Stomach (tissue), 9 donors: ENCODE results near the gene NUB1. TPM values are rescaled to one million over a fixed set of nuclear protein-coding genes. Genes with fewer than 3 reads are reported as not detected.

Experiments used
- DNase-seq, 2 donors: peaks; one replicate each; pipeline versions ENCODE4 v3.0.0 to v3.0.0-alpha.2; 2013 to 2019
- H3K27ac ChIP-seq, 5 donors: fragments of 200-600 bp in 4 of 5; sonication (generic) in 4 of 5; one replicate each; pipeline ENCODE4 v1.5.1; 2013 to 2019; ENCODE audit warnings: mild to moderate bottlenecking in 1 of 5, moderate library complexity in 1 of 5
- H3K27me3 ChIP-seq, 3 donors: fragments of 200-600 bp; sonication (generic); one replicate each; pipeline ENCODE4 v1.5.1; 2017 to 2019; ENCODE audit warnings: mixed run types in 1 of 3
- H3K36me3 ChIP-seq, 4 donors: fragments of 200-600 bp; sonication (generic); 1 replicate in 3 of 4; 2 replicates in 1 of 4; pipeline ENCODE4 v1.5.1; 2016 to 2019
- H3K4me1 ChIP-seq, 4 donors: fragments of 200-600 bp; sonication (generic); one replicate each; pipeline ENCODE4 v1.5.1; 2016 to 2019
- H3K4me3 ChIP-seq, 4 donors: fragments of 200-600 bp; sonication (generic) in 3 of 4; one replicate each; pipeline ENCODE4 v1.5.1; 2016 to 2019; ENCODE audit warnings: mild to moderate bottlenecking in 1 of 4
- H3K9me3 ChIP-seq, 4 donors: fragments of 200-600 bp; sonication (generic); one replicate each; pipeline ENCODE4 v1.5.1; 2016 to 2019
- CTCF ChIP-seq, 7 experiments: fragments of 450-650 bp in 4 of 7; fragments of 200-600 bp in 3 of 7; sonication (generic) in 3 of 7; IDR thresholded peaks; one replicate each; pipeline ENCODE4 v1.5.1; 2016 to 2019; ENCODE audit warnings: antibody characterized with exemption in 7 of 7, control low read depth in 2 of 7, mild to moderate bottlenecking in 1 of 7
- EP300 ChIP-seq: sonication (generic); formaldehyde crosslinking; IDR thresholded peaks from one replicate; pipeline ENCODE4 v1.6.1; 2017; ENCODE audit warnings: antibody characterized with exemption
- POLR2A ChIP-seq, 4 donors: fragments of 450-650 bp; IDR thresholded peaks; one replicate each; pipeline ENCODE4 v1.6.1; 2016; ENCODE audit warnings: antibody characterized with exemption in 4 of 4, control low read depth in 2 of 4, mild to moderate bottlenecking in 1 of 4, moderate library complexity in 1 of 4
- POLR2AphosphoS5 ChIP-seq, 3 donors: sonication (generic); formaldehyde crosslinking; IDR thresholded peaks; one replicate each; pipeline ENCODE4 v1.6.1; 2016; ENCODE audit warnings: antibody characterized with exemption in 3 of 3
- WGBS, 5 donors: extraction: QIAGEN DNeasy Blood & Tissue Kit in 3 of 5; methylation state at CpG; one replicate each; pipeline versions ENCODE4 v1.1.5 to v1.1.7; 2013 to 2018; 5-methylcytosine and 5-hydroxymethylcytosine counted together
- intact Hi-C: fragments of 100-400 bp; cut with DNase I; formaldehyde crosslinking; loops from one replicate; pipeline ENCODE4 v1.15.1; 2023; ENCODE audit warnings: low total_unique reads
- polyA plus RNA-seq, 3 donors: library from polyadenylated mRNA; stranded (reverse); fragments of 200-250 nt; gene quantifications; one replicate each; pipeline ENCODE4 v1.2.3, GENCODE V29; 2013
- total RNA-seq, 5 donors: library from RNA; depleted of rRNA; stranded (reverse); fragments of >200 nt; gene quantifications; one replicate each; pipeline versions ENCODE4 v1.1.0 to v1.2.3, GENCODE V29; 2014 to 2016
- donor health status: healthy with polysubstance abuse.
- donor health status: Bipolar disorder and iron deficiency.
- donor health status: healthy.

NUB1 gene
- total and polyA plus RNA-seq, 8 donors = 16.3 to 121 (median 32.5) TPM

GRCh38 chr7:151384352-151384697, 42.7 kb downstream of the NUB1 start:
- TF ChIP-seq CTCF (IDR thresholded peaks at IDR 0.05) (no peak), EP300 (no peak), POLR2A (IDR thresholded peaks at IDR 0.05) (no peak), POLR2AphosphoS5 (IDR thresholded peaks at IDR 0.05) (no peak)
- Histone ChIP-seq H3K27me3 (peaks cover 0 to 48% (median 28%) of the 10 kb centered on the region in 3 donors), H3K4me1 (peaks cover 21 to 26% (median 23%) of the 10 kb centered on the region in 4 donors), H3K9me3 (no peaks in the 10 kb centered on the region), H3K4me3 (no peak overlapping the region), H3K27ac (no peak overlapping the region), H3K36me3 (peaks cover 0 to 9% (median 3%) of the 10 kb centered on the region in 4 donors)
- 79 to 96% (median 85%) methylated on average over 6 of the region's 6 CpGs for WGBS, 5 donors
- intact Hi-C loops = no loop called here
- no peak for DNase-seq

GRCh38 chr7:151384776-151385625, 43.4 kb downstream of the NUB1 start:
- Histone ChIP-seq H3K36me3 (peaks cover 0 to 2% (median 0%) of the 10 kb centered on the region in 4 donors), H3K27ac (no peak overlapping the region), H3K27me3 (peaks cover 0 to 48% (median 28%) of the 10 kb centered on the region in 3 donors), H3K4me3 (no peak overlapping the region), H3K4me1 (peaks cover 21 to 26% (median 23%) of the 10 kb centered on the region in 4 donors), H3K9me3 (no peaks in the 10 kb centered on the region)
- TF ChIP-seq POLR2A (IDR thresholded peaks at IDR 0.05) = no peak
- WGBS, 5 donors = 77 to 86% (median 83%) methylated on average over 7 to 26 of the region's 26 CpGs
- intact Hi-C loops = no loop called here
- no peak for DNase-seq

- Histone ChIP-seq H3K4me1 (peaks cover 18 to 23% (median 23%) of the 10 kb centered on the region in 4 donors), H3K9me3 (no peaks in the 10 kb centered on the region), H3K27ac (peak overlapping the region in 1 of 5 donors; percentile 54), H3K36me3 (no peaks in the 10 kb centered on the region), H3K4me3 (no peak overlapping the region), H3K27me3 (peaks cover 0 to 45% (median 25%) of the 10 kb centered on the region in 3 donors)
- DNase-seq = no peak
- TF ChIP-seq POLR2A (IDR thresholded peaks at IDR 0.05) (no peak), CTCF (IDR thresholded peaks at IDR 0.05) (no peak), EP300 (no peak), POLR2AphosphoS5 (IDR thresholded peaks at IDR 0.05) (no peak)
- 77 to 86% (median 85%) methylated on average over 25 to 26 of the region's 26 CpGs for WGBS, 5 donors
- intact Hi-C loops = no loop called here
Observed at GRCh38 chr7:151385626-151386300, 44.2 kb downstream of the NUB1 start.

DNA sequence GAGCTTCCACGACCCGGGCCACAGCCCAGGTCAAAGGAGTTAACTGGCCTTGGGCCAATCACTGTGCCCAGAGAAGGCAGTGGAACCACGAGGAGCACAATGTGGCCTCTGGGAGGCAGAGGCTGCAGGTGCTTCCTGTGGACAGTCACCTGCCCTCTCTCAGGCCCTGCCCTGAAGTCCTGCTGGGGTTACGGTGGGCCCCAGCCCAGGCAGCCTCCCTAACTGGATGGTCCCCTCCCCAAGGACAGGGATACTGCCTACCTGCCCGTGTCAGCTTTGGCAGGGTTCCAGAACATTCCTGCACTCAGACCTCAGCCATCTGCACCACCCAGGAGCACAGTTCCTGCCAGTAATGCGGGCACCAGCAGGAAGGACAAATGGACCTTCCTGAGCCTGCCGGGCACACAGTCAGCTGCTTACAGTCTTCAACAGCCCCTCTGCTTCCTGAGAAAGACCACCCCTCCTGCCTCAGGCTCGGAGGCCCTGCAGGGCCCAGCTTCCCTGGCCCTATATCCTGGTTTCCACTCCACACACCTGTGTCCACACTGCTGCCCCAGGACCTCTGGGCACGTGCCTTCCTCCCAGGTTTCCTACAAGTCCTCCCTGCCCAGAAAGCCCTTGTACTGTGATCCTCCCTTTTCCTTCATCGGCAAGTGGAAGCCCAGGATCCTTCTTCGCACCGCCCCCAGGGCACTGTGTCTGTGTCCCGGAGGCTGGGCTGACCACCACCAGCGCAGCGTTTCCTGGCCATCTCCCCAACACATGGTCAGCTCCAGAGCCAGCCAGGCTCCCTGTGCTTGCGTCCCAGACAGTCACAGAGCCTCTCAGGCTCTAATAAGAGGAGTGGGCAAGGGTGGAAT, 44.9 kb downstream of the NUB1 start:
- peaks cover 11 to 16% (median 15%) of the 10 kb centered on the region in 4 donors for H3K4me1 ChIP-seq
- H3K9me3 ChIP-seq = no peaks in the 10 kb centered on the region
- WGBS, 5 donors = 45 to 60% (median 51%) methylated on average over 14 to 16 of the region's 16 CpGs
- H3K4me3 ChIP-seq = no peak overlapping the region
- intact Hi-C loops = no loop called here
- DNase-seq = peak; percentile 44 to 76
- no peak for TF ChIP-seq POLR2A (IDR thresholded peaks at IDR 0.05)
- H3K36me3 ChIP-seq = no peaks in the 10 kb centered on the region
- peaks cover 0 to 37% (median 17%) of the 10 kb centered on the region in 3 donors for H3K27me3 ChIP-seq
- peak overlapping the region; percentile 13 to 54 (median 27) for H3K27ac ChIP-seq
